K562 (cell line): ENCODE data around the gene FASTK. TPM values are rescaled to one million over a fixed set of nuclear protein-coding genes. Genes with fewer than 3 reads are reported as not detected.

ENCODE experiments used
- CREB1 ChIP-seq, 2 experiments: sonication (generic) in 1 of 2; formaldehyde crosslinking in 1 of 2; IDR thresholded peaks; 2 replicates each; pipeline versions ENCODE4 v1.6.1 to v1.8.0; 2012 to 2022; ENCODE audit warnings: inconsistent platforms in 1 of 2, mild to moderate bottlenecking in 1 of 2, missing genetic modification reagents in 1 of 2, moderate library complexity in 1 of 2
- ETV1 ChIP-seq: fragments of 450-650 bp; conservative IDR thresholded peaks from 2 replicates; pipeline ENCODE4 v1.6.1; 2016; ENCODE audit warnings: missing genetic modification characterization, control low read depth, low read depth, missing compliant biosample characterization
- KDM5B ChIP-seq: fragments of 200-600 bp; sonication (generic); IDR thresholded peaks from 2 replicates; pipeline ENCODE4 v1.6.1; 2012; ENCODE audit warnings: low read depth, mild to moderate bottlenecking, moderate library complexity, low read length, control low read depth, inconsistent platforms; ENCODE audit not compliant: insufficient replicate concordance
- MCM3 ChIP-seq: fragments of 450-650 bp; IDR thresholded peaks from 2 replicates; pipeline ENCODE4 v1.6.1; 2016
- MGA ChIP-seq: fragments of 450-650 bp; IDR thresholded peaks from 2 replicates; pipeline ENCODE4 v1.6.1; 2016; ENCODE audit warnings: mild to moderate bottlenecking, moderate library complexity
- NR2F6 ChIP-seq: fragments of 450-650 bp; formaldehyde crosslinking; IDR thresholded peaks from 2 replicates; pipeline ENCODE4 v1.4.0; 2020; ENCODE audit warnings: mild to moderate bottlenecking
- PBX2 ChIP-seq, 2 experiments: IDR thresholded peaks in 1 of 2; conservative IDR thresholded peaks in 1 of 2; 2 replicates each; pipeline ENCODE4 v1.6.1; 2016; ENCODE audit warnings: low read depth in 2 of 2, mild to moderate bottlenecking in 1 of 2, missing compliant biosample characterization in 1 of 2, missing genetic modification characterization in 1 of 2, moderate library complexity in 1 of 2
- SRSF9 ChIP-seq: fragments of 200-400 bp; formaldehyde crosslinking; IDR thresholded peaks from 2 replicates; pipeline ENCODE4 v1.6.1; 2017; ENCODE audit warnings: low read depth, low read length, borderline replicate concordance
- ZNF717 ChIP-seq: fragments of 250-450 bp; sonication (Bioruptor Pico); IDR thresholded peaks from 2 replicates; pipeline ENCODE4 v1.5.0; 2021
- polyA plus RNA-seq, 8 experiments: library from polyadenylated mRNA; depleted of rRNA in 4 of 8; stranded (reverse) in 5 of 8; unstranded in 3 of 8; fragments of >200 nt; fragmentation: Nextera tagmentation in 2 of 8; fragmentation: Illumina TruSeq in 1 of 8; extraction: Ambion mirVana in 2 of 8; extraction: Trizol in 1 of 8; gene quantifications; 2 replicates each; pipeline versions ENCODE4 v1.2.1 to v1.2.3, GENCODE V29; 2011 to 2014; ENCODE audit warnings: inconsistent platforms in 1 of 8, missing spikeins in 1 of 8
- total RNA-seq, 7 experiments: library from RNA; depleted of rRNA in 6 of 7; stranded (reverse); fragments of >200 nt in 6 of 7; fragmentation: Illumina TruSeq in 2 of 7; extraction: Trizol in 2 of 7; gene quantifications; 2 replicates each; pipeline versions ENCODE4 v1.2.1 to v1.2.3, GENCODE V29; 2011 to 2021; ENCODE audit warnings: low replicate concordance in 1 of 7

FASTK gene
- total and polyA plus RNA-seq, 9 of the 15 experiments (the other 6 are each of a cell fraction or from before 2014, with no cell fraction given), result 0.51 to 150 (median 48.2) TPM

GRCh38 chr7:151058781-151059366 is 21.7 kb downstream of the FASTK start (continued):
- TF ChIP-seq ETV1 (tag) (peak; percentile 58), MCM3 (no peak), PBX2 (CRISPR knock-in tag; IDR thresholded peaks at IDR 0.05; ENCODE audit: low read depth) (no peak), PBX2 (tag; conservative IDR thresholded peaks at IDR 0.05; ENCODE audit: low read depth) (no peak), NR2F6 (no peak), ZNF717 (CRISPR knock-in tag) (peak; percentile 63; the same call in 1 of the 2 replicates), MGA (no peak), KDM5B (peak; percentile 57), CREB1 (IDR thresholded peaks at IDR 0.05) (no peak), CREB1 (CRISPR knock-in tag; IDR thresholded peaks at IDR 0.05) (no peak), SRSF9 (no peak)
- TF ChIP-seq, all 486 proteins: peak for 24
